ENCODE data around the gene ISL2. TPM values are rescaled to one million over a fixed set of nuclear protein-coding genes. Genes with fewer than 3 reads are reported as not detected.

Gene ISL2
- total RNA-seq, 2 experiments from 2014 or later: 0.22 TPM; not detected in 1

DNA sequence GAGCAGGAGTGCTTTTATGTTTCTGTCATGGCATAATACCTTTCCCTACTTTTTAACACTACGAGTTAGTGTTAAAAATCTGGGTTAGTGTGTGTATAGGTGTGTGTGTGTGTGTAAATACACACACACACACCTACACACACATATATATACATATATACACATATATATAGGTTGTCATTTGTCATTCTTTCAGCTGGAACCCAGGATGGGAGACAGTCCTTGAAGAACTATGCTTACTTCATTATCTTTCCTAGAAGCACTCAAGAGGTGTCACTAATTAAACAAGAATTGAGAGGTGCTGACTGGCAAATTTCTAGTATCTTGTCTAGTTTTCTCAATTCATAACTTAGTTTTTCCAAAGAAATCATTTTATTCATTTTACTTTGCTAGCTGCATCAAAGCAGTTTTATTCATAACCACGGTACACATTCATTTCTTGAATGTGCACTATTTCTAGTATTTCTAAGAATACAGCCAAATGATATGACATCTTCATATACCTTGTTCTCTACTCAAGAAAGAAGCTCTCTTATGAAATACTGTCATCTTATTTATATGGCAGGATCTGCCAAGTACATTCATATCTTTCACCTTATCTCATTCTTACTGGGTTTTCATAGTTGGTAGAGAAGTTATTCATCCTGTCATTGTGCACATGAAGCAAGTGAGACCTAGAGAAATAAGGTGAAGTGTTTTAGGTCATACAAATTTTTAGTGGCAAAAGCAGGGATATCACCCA, 46.6 kb downstream of the ISL2 start:
- H3K4me1 Mint-ChIP-seq (ENCODE audit: low read depth): no peaks in the 10 kb centered on the region
- no peaks in the 10 kb centered on the region for H3K27me3 Mint-ChIP-seq
- H3K36me3 Mint-ChIP-seq (ENCODE audit: low read depth): peaks cover 8% of the 10 kb centered on the region
- ChIA-PET CTCF (no interaction called here), POLR2A (no interaction called here)
- intact Hi-C loops (cut with micrococcal nuclease): no loop called here
- H3K27ac Mint-ChIP-seq: no peak overlapping the region
- TF ChIP-seq, protein P1, sequence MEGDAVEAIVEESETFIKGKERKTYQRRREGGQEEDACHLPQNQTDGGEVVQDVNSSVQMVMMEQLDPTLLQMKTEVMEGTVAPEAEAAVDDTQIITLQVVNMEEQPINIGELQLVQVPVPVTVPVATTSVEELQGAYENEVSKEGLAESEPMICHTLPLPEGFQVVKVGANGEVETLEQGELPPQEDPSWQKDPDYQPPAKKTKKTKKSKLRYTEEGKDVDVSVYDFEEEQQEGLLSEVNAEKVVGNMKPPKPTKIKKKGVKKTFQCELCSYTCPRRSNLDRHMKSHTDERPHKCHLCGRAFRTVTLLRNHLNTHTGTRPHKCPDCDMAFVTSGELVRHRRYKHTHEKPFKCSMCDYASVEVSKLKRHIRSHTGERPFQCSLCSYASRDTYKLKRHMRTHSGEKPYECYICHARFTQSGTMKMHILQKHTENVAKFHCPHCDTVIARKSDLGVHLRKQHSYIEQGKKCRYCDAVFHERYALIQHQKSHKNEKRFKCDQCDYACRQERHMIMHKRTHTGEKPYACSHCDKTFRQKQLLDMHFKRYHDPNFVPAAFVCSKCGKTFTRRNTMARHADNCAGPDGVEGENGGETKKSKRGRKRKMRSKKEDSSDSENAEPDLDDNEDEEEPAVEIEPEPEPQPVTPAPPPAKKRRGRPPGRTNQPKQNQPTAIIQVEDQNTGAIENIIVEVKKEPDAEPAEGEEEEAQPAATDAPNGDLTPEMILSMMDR (IDR thresholded peaks at IDR 0.05): no peak
- ATAC-seq (peak; percentile 17), DNase-seq (no peak)
- no peaks in the 10 kb centered on the region for H3K9me3 Mint-ChIP-seq
- H3K4me3 Mint-ChIP-seq: no peak overlapping the region

- TF ChIP-seq, protein P1 (IDR thresholded peaks at IDR 0.05): no peak
- Mint-ChIP-seq H3K27ac (no peak overlapping the region), H3K4me3 (no peak overlapping the region), H3K36me3 (ENCODE audit: low read depth) (peaks cover 8% of the 10 kb centered on the region), H3K27me3 (no peaks in the 10 kb centered on the region), H3K9me3 (no peaks in the 10 kb centered on the region), H3K4me1 (ENCODE audit: low read depth) (no peaks in the 10 kb centered on the region)
- ChIA-PET POLR2A (no interaction called here), CTCF (no interaction called here)
- intact Hi-C loops (cut with micrococcal nuclease): no loop called here
- no peak for DNase-seq
- ATAC-seq: no peak
These were observed 47.8 kb downstream of the ISL2 start for GRCh38 chr15:76384409-76384808.

GRCh38 chr15:76386178-76386577, 49.6 kb downstream of the ISL2 start:
- ChIA-PET CTCF (no interaction called here), POLR2A (no interaction called here)
- DNase-seq (no peak), ATAC-seq (no peak)
- H3K4me3 Mint-ChIP-seq: no peak overlapping the region
- H3K36me3 Mint-ChIP-seq (ENCODE audit: low read depth): peaks cover 4% of the 10 kb centered on the region
- intact Hi-C loops (cut with micrococcal nuclease): no loop called here
- H3K27me3 Mint-ChIP-seq: no peaks in the 10 kb centered on the region
- TF ChIP-seq, protein P1 (IDR thresholded peaks at IDR 0.05): no peak
- no peaks in the 10 kb centered on the region for H3K9me3 Mint-ChIP-seq
- no peaks in the 10 kb centered on the region for H3K4me1 Mint-ChIP-seq (ENCODE audit: low read depth)
- no peak overlapping the region for H3K27ac Mint-ChIP-seq

GRCh38 chr15:76386926-76387325, 50.4 kb downstream of the ISL2 start:
- Mint-ChIP-seq H3K36me3 (ENCODE audit: low read depth) (peaks cover 4% of the 10 kb centered on the region), H3K9me3 (no peaks in the 10 kb centered on the region), H3K4me3 (no peak overlapping the region), H3K27ac (no peak overlapping the region), H3K27me3 (no peaks in the 10 kb centered on the region), H3K4me1 (ENCODE audit: low read depth) (no peaks in the 10 kb centered on the region)
- CTCF ChIA-PET: no interaction called here
- DNase-seq (no peak), ATAC-seq (no peak)
- POLR2A ChIA-PET: no interaction called here
- intact Hi-C loops (cut with micrococcal nuclease): no loop called here
- TF ChIP-seq, protein P1 (IDR thresholded peaks at IDR 0.05): no peak

- ATAC-seq (no peak), DNase-seq (no peak)
- no peaks in the 10 kb centered on the region for H3K9me3 Mint-ChIP-seq
- ChIA-PET CTCF (no interaction called here), POLR2A (no interaction called here)
- intact Hi-C loops (cut with micrococcal nuclease): no loop called here
- H3K27me3 Mint-ChIP-seq: no peaks in the 10 kb centered on the region
- H3K4me3 Mint-ChIP-seq: no peak overlapping the region
- TF ChIP-seq, protein P1 (IDR thresholded peaks at IDR 0.05): no peak
- H3K36me3 Mint-ChIP-seq (ENCODE audit: low read depth): peaks cover 2% of the 10 kb centered on the region
- H3K4me1 Mint-ChIP-seq (ENCODE audit: low read depth): no peaks in the 10 kb centered on the region
- no peak overlapping the region for H3K27ac Mint-ChIP-seq
These were observed 54.0 kb downstream of the ISL2 start for GRCh38 chr15:76390571-76390970.
